Measurements from ENCODE around the gene LCE1C.

Gene LCE1C

GRCh38 chr1:152768847-152769533 is 37.5 kb downstream of the LCE1C start:
- in situ Hi-C loops (cut with MboI; ENCODE audit: low pct_unique_long_range_greater_than_20kb, low sequenced_read_pairs, unreplicated experiment) = no loop called here
- TF ChIP-seq, protein P1, sequence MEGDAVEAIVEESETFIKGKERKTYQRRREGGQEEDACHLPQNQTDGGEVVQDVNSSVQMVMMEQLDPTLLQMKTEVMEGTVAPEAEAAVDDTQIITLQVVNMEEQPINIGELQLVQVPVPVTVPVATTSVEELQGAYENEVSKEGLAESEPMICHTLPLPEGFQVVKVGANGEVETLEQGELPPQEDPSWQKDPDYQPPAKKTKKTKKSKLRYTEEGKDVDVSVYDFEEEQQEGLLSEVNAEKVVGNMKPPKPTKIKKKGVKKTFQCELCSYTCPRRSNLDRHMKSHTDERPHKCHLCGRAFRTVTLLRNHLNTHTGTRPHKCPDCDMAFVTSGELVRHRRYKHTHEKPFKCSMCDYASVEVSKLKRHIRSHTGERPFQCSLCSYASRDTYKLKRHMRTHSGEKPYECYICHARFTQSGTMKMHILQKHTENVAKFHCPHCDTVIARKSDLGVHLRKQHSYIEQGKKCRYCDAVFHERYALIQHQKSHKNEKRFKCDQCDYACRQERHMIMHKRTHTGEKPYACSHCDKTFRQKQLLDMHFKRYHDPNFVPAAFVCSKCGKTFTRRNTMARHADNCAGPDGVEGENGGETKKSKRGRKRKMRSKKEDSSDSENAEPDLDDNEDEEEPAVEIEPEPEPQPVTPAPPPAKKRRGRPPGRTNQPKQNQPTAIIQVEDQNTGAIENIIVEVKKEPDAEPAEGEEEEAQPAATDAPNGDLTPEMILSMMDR (IDR thresholded peaks at IDR 0.05; ENCODE audit: extremely low read depth, insufficient read depth, missing control alignments) = no peak
- DNase-seq (ENCODE audit: low spot score) = no peak

DNA sequence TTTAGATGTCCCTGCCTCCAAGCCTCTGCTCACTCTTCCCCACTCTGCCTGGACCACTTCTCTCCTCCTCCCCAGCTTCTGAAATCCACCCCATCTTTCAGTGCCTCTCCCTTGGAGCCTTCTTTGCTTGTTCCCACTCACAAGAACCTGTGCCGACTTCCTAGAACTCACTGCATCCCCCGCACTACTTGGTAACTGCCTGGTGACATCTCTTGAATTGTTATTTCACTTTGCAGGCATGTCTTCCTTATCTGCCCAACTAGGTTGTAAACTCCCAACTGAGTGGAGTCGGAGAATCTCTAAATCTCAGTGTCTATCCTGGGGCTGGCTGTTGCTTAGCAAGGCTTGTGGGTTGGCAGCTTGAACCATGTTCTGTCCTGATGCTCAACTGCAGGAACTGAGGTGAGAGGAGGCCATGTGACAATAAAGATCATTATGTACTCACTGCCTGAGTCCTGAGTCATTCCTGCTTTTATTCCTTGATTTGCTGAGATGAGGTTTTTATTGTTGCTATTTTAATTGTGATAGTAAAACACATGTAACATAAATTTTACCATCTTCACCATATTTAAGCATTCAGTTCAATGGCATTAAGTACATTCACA is 44.7 kb downstream of the LCE1C start:
- in situ Hi-C loops (cut with MboI; ENCODE audit: low pct_unique_long_range_greater_than_20kb, low sequenced_read_pairs, unreplicated experiment) = no loop called here
- TF ChIP-seq, protein P1 (IDR thresholded peaks at IDR 0.05; ENCODE audit: extremely low read depth, insufficient read depth, missing control alignments) = no peak
- no peak for DNase-seq (ENCODE audit: low spot score)

- TF ChIP-seq, protein P1 (IDR thresholded peaks at IDR 0.05; ENCODE audit: extremely low read depth, insufficient read depth, missing control alignments) = no peak
- in situ Hi-C loops (cut with MboI; ENCODE audit: low pct_unique_long_range_greater_than_20kb, low sequenced_read_pairs, unreplicated experiment) = no loop called here
- DNase-seq (ENCODE audit: low spot score) = no peak
Measured at GRCh38 chr1:152760551-152761190, 45.8 kb downstream of the LCE1C start.

GRCh38 chr1:152759453-152760173 is 46.8 kb downstream of the LCE1C start:
- DNase-seq (ENCODE audit: low spot score) = no peak
- in situ Hi-C loops (cut with MboI; ENCODE audit: low pct_unique_long_range_greater_than_20kb, low sequenced_read_pairs, unreplicated experiment) = no loop called here
- TF ChIP-seq, protein P1 (IDR thresholded peaks at IDR 0.05; ENCODE audit: extremely low read depth, insufficient read depth, missing control alignments) = no peak

GRCh38 chr1:152758636-152759035 is 47.8 kb downstream of the LCE1C start:
- no peak for DNase-seq (ENCODE audit: low spot score)
- in situ Hi-C loops (cut with MboI; ENCODE audit: low pct_unique_long_range_greater_than_20kb, low sequenced_read_pairs, unreplicated experiment) = no loop called here

GRCh38 chr1:152757747-152758146 is 48.7 kb downstream of the LCE1C start, which contains the start of gene KPRP:
Gene KPRP (plus strand): TSS chr1:152758025. CDS start chr1:152759589, 1,564 bp downstream.
- in situ Hi-C loops (cut with MboI; ENCODE audit: low pct_unique_long_range_greater_than_20kb, low sequenced_read_pairs, unreplicated experiment) = no loop called here
- no peak for DNase-seq (ENCODE audit: low spot score)
- TF ChIP-seq, protein P1 (IDR thresholded peaks at IDR 0.05; ENCODE audit: extremely low read depth, insufficient read depth, missing control alignments) = no peak

More at GRCh38 chr1:152758636-152759035, 47.8 kb downstream of the LCE1C start:
- TF ChIP-seq, protein P1 (IDR thresholded peaks at IDR 0.05; ENCODE audit: extremely low read depth, insufficient read depth, missing control alignments) = no peak

Measured in GM13977 (cell line).